ENCODE data around the gene PRKCZ. TPM values are rescaled to one million over a fixed set of nuclear protein-coding genes. Genes with fewer than 3 reads are reported as not detected.

The PRKCZ gene
- total RNA-seq, 1 donor, result 2.6 TPM

GRCh38 chr1:2124446-2125198 is 74.4 kb downstream of the PRKCZ start:
- no peak for DNase-seq (ENCODE audit: low read depth)

GRCh38 chr1:2125350-2126211 is 75.4 kb downstream of the PRKCZ start:
- DNase-seq (ENCODE audit: low read depth), result no peak
- H3K4me3 ChIP-seq (ENCODE audit: low read depth, low read length), result no peak overlapping the region
- TF ChIP-seq CTCF (IDR thresholded peaks at IDR 0.05; ENCODE audit: insufficient read depth, low read depth, low read length), result no peak

More at GRCh38 chr1:2124446-2125198, 74.4 kb downstream of the PRKCZ start:
- H3K4me3 ChIP-seq (ENCODE audit: low read depth, low read length), result no peak overlapping the region
- no peak for TF ChIP-seq CTCF (IDR thresholded peaks at IDR 0.05; ENCODE audit: insufficient read depth, low read depth, low read length)

- no peak for DNase-seq (ENCODE audit: low read depth)
- H3K4me3 ChIP-seq (ENCODE audit: low read depth, low read length), result no peak overlapping the region
- no peak for TF ChIP-seq CTCF (IDR thresholded peaks at IDR 0.05; ENCODE audit: insufficient read depth, low read depth, low read length)
These were observed 76.3 kb downstream of the PRKCZ start for GRCh38 chr1:2126331-2127186.

GRCh38 chr1:2127187-2128145 is 77.3 kb downstream of the PRKCZ start:
- no peak for TF ChIP-seq CTCF (IDR thresholded peaks at IDR 0.05; ENCODE audit: insufficient read depth, low read depth, low read length)
- no peak overlapping the region for H3K4me3 ChIP-seq (ENCODE audit: low read depth, low read length)
- no peak for DNase-seq (ENCODE audit: low read depth)

- no peak for DNase-seq (ENCODE audit: low read depth)
- no peak overlapping the region for H3K4me3 ChIP-seq (ENCODE audit: low read depth, low read length)
- TF ChIP-seq CTCF (IDR thresholded peaks at IDR 0.05; ENCODE audit: insufficient read depth, low read depth, low read length), result no peak
These were observed 78.1 kb downstream of the PRKCZ start for GRCh38 chr1:2128189-2128901.

Measured in fibroblast of villous mesenchyme (primary cell).